Tibial artery (tissue), 4 donors: ENCODE results near the gene ARHGAP35.

Experiments used
- DNase-seq, 2 donors: peaks; one replicate each; pipeline ENCODE4 v3.0.0-alpha.2; 2019
- H3K27ac ChIP-seq, 2 donors: fragments of 200-600 bp; sonication (generic) in 1 of 2; 1 replicate in 1 of 2; 2 replicates in 1 of 2; pipeline ENCODE4 v1.5.1; 2018 to 2019; ENCODE audit warnings: mild to moderate bottlenecking in 1 of 2
- H3K27me3 ChIP-seq, 2 donors: fragments of 200-600 bp; sonication (generic) in 1 of 2; one replicate each; pipeline versions ENCODE4 v1.5.1 to v1.6.0; 2016 to 2019
- H3K36me3 ChIP-seq, 3 donors: fragments of 200-600 bp; sonication (generic) in 2 of 3; one replicate each; pipeline ENCODE4 v1.5.1; 2016 to 2019; ENCODE audit warnings: mild to moderate bottlenecking in 2 of 3
- H3K4me1 ChIP-seq, 4 donors: fragments of 200-600 bp; sonication (generic) in 2 of 4; 1 replicate in 3 of 4; 2 replicates in 1 of 4; pipeline ENCODE4 v1.5.1; 2016 to 2019
- H3K4me3 ChIP-seq, 2 donors: fragments of 200-600 bp; sonication (generic) in 1 of 2; 1 replicate in 1 of 2; 2 replicates in 1 of 2; pipeline ENCODE4 v1.5.1; 2018 to 2019; ENCODE audit warnings: mild to moderate bottlenecking in 2 of 2
- H3K9me3 ChIP-seq, 3 donors: fragments of 200-600 bp; sonication (generic) in 1 of 3; one replicate each; pipeline ENCODE4 v1.5.1; 2016 to 2019
- CTCF ChIP-seq, 2 experiments: fragments of 200-600 bp in 1 of 2; fragments of 450-650 bp in 1 of 2; IDR thresholded peaks; one replicate each; pipeline ENCODE4 v1.5.1; 2017 to 2019; ENCODE audit warnings: antibody characterized with exemption in 2 of 2, mild to moderate bottlenecking in 1 of 2, moderate library complexity in 1 of 2
- intact Hi-C: fragments of 100-400 bp; cut with DNase I; formaldehyde crosslinking; loops from one replicate; pipeline ENCODE4 v1.15.0; 2023; ENCODE audit warnings: low total_unique reads

ARHGAP35 gene

GRCh38 chr19:46840498-46840942 is 20.3 kb upstream of the ARHGAP35 start:
- DNase-seq = no peak
- H3K9me3 ChIP-seq = no peaks in the 10 kb centered on the region
- H3K27ac ChIP-seq = peak overlapping the region; percentile 78 to 86
- peaks cover 0 to 42% (median 23%) of the 10 kb centered on the region in 4 donors for H3K4me1 ChIP-seq
- intact Hi-C loops = loop anchor here (1.0 kb wide), 1 partner anchor 83 kb away; no protein-coding TSS in a partner anchor
- H3K36me3 ChIP-seq = peaks cover 41 to 74% (median 51%) of the 10 kb centered on the region in 3 donors
- no peak overlapping the region for H3K4me3 ChIP-seq
- TF ChIP-seq CTCF (IDR thresholded peaks at IDR 0.05) = peak; percentile 76 to 90
- H3K27me3 ChIP-seq = no peaks in the 10 kb centered on the region

- H3K27me3 ChIP-seq = no peaks in the 10 kb centered on the region
- no peak overlapping the region for H3K4me3 ChIP-seq
- intact Hi-C loops = no loop called here
- peak overlapping the region; percentile 78 to 86 for H3K27ac ChIP-seq
- H3K4me1 ChIP-seq = peaks cover 0 to 36% (median 20%) of the 10 kb centered on the region in 4 donors
- no peak for TF ChIP-seq CTCF (IDR thresholded peaks at IDR 0.05)
- peaks cover 42 to 74% (median 51%) of the 10 kb centered on the region in 3 donors for H3K36me3 ChIP-seq
- peak; percentile 76 to 93 for DNase-seq
- no peaks in the 10 kb centered on the region for H3K9me3 ChIP-seq
Measured at GRCh38 chr19:46841458-46842083, 19.2 kb upstream of the ARHGAP35 start.

DNA sequence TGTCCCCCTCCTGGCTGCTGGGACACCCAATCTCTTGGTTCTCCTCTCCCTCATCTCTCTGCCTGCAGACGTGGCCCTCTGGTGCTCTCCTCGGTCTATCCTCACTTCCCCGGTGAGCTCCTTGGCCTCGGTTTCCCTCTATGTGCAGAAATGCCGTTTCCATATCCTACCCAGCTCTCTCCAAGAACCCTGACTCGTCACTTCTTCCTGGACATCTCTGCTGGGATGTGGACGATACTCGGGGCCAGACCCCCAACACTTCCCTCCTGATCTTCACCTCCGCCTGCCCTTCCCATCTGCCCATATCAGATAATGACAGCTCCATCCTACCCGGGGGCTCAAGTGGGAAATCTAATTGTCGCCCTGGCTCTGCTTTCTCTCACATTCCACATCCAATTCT is 18.0 kb upstream of the ARHGAP35 start:
- TF ChIP-seq CTCF (IDR thresholded peaks at IDR 0.05) = no peak
- DNase-seq = no peak
- peak overlapping the region; percentile 78 to 86 for H3K27ac ChIP-seq
- H3K4me1 ChIP-seq = peaks cover 0 to 30% (median 16%) of the 10 kb centered on the region in 4 donors
- peaks cover 37 to 76% (median 52%) of the 10 kb centered on the region in 3 donors for H3K36me3 ChIP-seq
- H3K27me3 ChIP-seq = no peaks in the 10 kb centered on the region
- no peaks in the 10 kb centered on the region for H3K9me3 ChIP-seq
- no peak overlapping the region for H3K4me3 ChIP-seq
- intact Hi-C loops = no loop called here

GRCh38 chr19:46844067-46844489 is 16.7 kb upstream of the ARHGAP35 start:
- no peak for DNase-seq
- no peaks in the 10 kb centered on the region for H3K27me3 ChIP-seq
- H3K4me1 ChIP-seq = peaks cover 0 to 40% (median 18%) of the 10 kb centered on the region in 4 donors
- no peak for TF ChIP-seq CTCF (IDR thresholded peaks at IDR 0.05)
- H3K9me3 ChIP-seq = no peaks in the 10 kb centered on the region
- no peak overlapping the region for H3K27ac ChIP-seq
- H3K36me3 ChIP-seq = peaks cover 30 to 65% (median 42%) of the 10 kb centered on the region in 3 donors
- H3K4me3 ChIP-seq = no peak overlapping the region
- intact Hi-C loops = no loop called here

GRCh38 chr19:46845959-46846459 is 14.8 kb upstream of the ARHGAP35 start:
- Histone ChIP-seq H3K27ac (no peak overlapping the region), H3K4me3 (no peak overlapping the region), H3K36me3 (peaks cover 22 to 54% (median 34%) of the 10 kb centered on the region in 3 donors), H3K4me1 (peaks cover 0 to 39% (median 23%) of the 10 kb centered on the region in 4 donors), H3K9me3 (no peaks in the 10 kb centered on the region), H3K27me3 (no peaks in the 10 kb centered on the region)
- no peak for TF ChIP-seq CTCF (IDR thresholded peaks at IDR 0.05)
- DNase-seq = no peak
- intact Hi-C loops = no loop called here
